Measurements from ENCODE around the gene SFRP4.

SFRP4 gene

DNA sequence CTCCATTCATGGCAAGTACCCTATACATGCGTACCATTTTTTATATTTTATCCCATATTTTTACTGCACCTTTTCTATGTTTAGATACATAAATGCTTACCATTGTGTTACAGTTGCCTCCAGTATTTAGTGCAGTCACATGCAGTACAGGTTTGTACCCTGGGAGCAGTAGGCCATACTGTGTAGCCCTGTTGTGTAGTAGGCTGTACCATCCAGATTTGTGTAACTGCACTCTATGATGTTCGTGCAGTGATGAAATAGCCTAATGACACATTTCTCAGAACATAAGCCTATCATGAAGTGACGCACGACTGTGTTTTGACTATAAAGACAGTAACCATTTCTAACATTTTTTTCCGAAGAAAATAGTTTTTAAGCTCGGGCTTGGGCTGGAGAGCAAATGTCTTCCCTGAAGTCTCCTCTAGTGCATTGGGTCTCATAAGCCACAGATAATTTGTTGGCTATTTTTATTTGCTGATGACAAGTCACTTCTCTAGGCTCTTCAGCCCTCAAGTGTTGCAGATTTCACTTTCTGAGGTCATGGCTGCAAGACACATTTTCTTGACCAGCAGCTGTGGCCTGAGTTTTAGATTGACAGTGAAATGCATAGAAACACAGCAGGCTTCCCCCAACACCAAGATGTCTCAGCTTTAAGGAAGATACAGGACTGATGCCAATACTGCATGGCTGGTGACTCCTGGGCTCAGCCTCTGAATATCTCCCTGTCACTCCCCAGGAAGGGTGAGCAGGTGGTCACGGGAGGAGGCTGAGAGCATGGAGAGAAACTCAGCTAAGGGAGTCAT, 30.7 kb upstream of the SFRP4 start:
- FAIRE-seq (no peak), DNase-seq (ENCODE audit: insufficient read length, low spot score) (no peak)
- TF ChIP-seq POLR2A (IDR thresholded peaks at IDR 0.05; ENCODE audit: low read depth, low read length): no peak
- no peak for TF ChIP-seq TAF1 (IDR thresholded peaks at IDR 0.05; ENCODE audit: low read depth, low read length)
- no peak for TF ChIP-seq POU2F2 (IDR thresholded peaks at IDR 0.05; ENCODE audit: low read depth, low read length)
- TF ChIP-seq PAX5 (IDR thresholded peaks at IDR 0.05; ENCODE audit: insufficient read depth, low read length, severe bottlenecking): no peak
- TF ChIP-seq SPI1 (IDR thresholded peaks at IDR 0.05; ENCODE audit: low read depth, low read length): no peak
- TF ChIP-seq POLR2AphosphoS5 (IDR thresholded peaks at IDR 0.05; ENCODE audit: low read depth, low read length): no peak

DNA sequence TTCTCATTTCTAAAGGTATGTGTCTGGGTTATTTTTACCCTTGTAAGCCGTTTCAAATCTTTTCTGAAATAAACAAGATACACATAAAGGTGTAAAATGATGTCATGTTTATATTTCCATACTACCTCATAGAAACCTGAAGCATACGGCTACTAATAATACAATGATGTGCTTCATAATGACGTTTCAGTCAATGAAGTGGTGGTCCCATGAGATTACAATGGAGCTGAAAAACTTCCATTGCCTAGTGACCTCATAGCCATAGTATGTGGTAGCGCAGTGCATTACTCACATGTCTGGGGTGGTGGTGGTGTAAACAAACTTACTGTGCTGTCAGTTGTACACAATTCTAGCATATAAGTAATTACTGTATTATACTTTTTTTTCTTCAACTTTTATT, 28.7 kb upstream of the SFRP4 start:
- no peak for TF ChIP-seq POLR2A (IDR thresholded peaks at IDR 0.05; ENCODE audit: low read depth, low read length)
- no peak for TF ChIP-seq POU2F2 (IDR thresholded peaks at IDR 0.05; ENCODE audit: low read depth, low read length)
- FAIRE-seq: no peak
- DNase-seq (ENCODE audit: insufficient read length, low spot score): no peak

DNA sequence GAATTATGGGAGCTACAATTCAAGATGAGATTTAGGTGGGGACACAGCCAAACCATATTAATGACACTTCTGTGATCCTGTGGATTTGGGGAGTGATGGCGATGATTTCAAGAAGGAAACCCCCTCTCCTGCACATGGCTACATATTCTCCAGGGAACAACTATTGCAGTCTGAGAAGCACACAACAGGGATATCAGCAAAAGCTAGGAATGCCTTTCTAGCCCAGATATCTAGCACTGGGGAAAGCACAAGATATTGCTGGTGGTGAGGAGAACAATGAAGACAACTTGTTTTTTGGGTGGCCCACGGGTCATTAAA, 28.1 kb upstream of the SFRP4 start:
- no peak for FAIRE-seq
- TF ChIP-seq POLR2A (IDR thresholded peaks at IDR 0.05; ENCODE audit: low read depth, low read length) (no peak), TAF1 (IDR thresholded peaks at IDR 0.05; ENCODE audit: low read depth, low read length) (no peak), POU2F2 (IDR thresholded peaks at IDR 0.05; ENCODE audit: low read depth, low read length) (no peak), SPI1 (IDR thresholded peaks at IDR 0.05; ENCODE audit: low read depth, low read length) (no peak), POLR2AphosphoS5 (IDR thresholded peaks at IDR 0.05; ENCODE audit: low read depth, low read length) (no peak), PAX5 (IDR thresholded peaks at IDR 0.05; ENCODE audit: insufficient read depth, low read length, severe bottlenecking) (no peak)
- DNase-seq (ENCODE audit: insufficient read length, low spot score): no peak

DNA sequence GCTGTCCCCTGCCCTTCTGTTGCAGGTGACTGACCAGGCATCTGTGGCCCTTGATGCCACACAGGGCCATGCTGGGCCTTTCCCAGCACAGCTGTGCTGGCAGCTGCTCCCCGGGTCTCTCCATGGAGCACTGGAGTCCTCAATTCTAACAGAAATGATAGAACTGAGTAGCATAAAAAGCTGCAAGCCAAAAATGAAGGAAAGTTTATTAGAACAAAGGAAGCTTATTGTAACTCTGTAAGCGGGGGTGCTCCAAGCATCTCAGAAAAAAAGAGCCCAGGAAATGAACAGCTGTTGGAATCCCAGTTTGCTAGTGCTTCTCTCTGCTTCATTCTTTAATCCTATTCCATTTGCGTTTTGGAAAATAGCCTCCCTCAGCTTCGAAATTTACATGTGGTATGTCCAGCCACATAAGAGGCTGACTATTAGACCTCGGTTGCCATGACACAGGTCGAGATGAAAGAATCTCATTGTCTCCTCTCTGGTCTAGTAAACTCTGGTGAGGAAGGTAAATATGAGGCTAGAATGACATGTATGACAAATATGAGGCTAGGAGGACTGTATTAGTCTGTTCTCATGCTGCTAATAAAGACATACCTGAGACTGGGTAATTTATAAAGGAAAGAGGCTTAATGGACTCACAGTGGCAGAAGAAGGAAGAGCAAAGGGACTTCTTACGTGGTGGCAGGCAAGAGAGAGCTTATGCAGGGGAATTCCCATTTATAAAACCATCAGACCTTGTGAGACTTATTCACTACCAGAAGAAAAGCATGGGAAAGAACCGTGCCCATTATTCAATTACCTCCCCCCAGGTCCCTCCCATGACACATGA, 27.5 kb upstream of the SFRP4 start:
- no peak for FAIRE-seq
- TF ChIP-seq POLR2A (IDR thresholded peaks at IDR 0.05; ENCODE audit: low read depth, low read length) (no peak), SPI1 (IDR thresholded peaks at IDR 0.05; ENCODE audit: low read depth, low read length) (no peak), POLR2AphosphoS5 (IDR thresholded peaks at IDR 0.05; ENCODE audit: low read depth, low read length) (no peak), POU2F2 (IDR thresholded peaks at IDR 0.05; ENCODE audit: low read depth, low read length) (no peak), PAX5 (IDR thresholded peaks at IDR 0.05; ENCODE audit: insufficient read depth, low read length, severe bottlenecking) (no peak), TAF1 (IDR thresholded peaks at IDR 0.05; ENCODE audit: low read depth, low read length) (no peak)
- no peak for DNase-seq (ENCODE audit: insufficient read length, low spot score)

DNA sequence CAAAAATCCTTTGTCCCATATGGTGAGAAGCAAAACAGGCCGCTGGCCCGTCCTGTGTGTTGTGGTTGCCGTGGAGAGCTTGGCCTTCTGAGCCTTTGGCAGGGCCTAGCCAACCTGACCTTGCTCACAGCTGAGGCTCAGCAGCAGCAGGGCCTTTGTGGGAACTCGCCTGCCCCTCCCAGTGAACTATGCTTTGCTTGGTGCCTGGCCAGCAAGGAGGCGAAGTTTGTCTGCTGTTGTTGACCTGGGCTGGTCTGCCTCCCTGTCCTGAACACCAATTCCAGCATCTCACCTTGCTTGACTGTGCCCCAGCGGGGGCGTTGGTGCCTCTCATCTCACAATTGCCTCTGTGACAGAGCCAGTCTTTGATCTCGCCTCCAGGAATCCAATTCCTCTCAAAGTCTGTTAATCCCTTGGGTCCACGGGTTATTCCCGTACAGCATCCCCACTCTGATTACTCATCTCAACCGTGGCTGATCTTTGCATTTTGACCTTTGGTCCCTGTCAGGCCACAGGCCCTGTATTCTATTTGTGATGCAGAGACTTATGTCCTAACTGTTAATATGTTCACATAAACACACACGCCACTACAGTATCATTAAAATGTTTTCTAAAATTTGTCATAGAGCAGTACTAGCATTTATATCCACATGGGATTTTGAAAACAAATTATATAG, 26.5 kb upstream of the SFRP4 start:
- FAIRE-seq (no peak), DNase-seq (ENCODE audit: insufficient read length, low spot score) (no peak)
- no peak for TF ChIP-seq SPI1 (IDR thresholded peaks at IDR 0.05; ENCODE audit: low read depth, low read length)
- TF ChIP-seq POLR2AphosphoS5 (IDR thresholded peaks at IDR 0.05; ENCODE audit: low read depth, low read length): no peak
- no peak for TF ChIP-seq POLR2A (IDR thresholded peaks at IDR 0.05; ENCODE audit: low read depth, low read length)
- no peak for TF ChIP-seq POU2F2 (IDR thresholded peaks at IDR 0.05; ENCODE audit: low read depth, low read length)
- TF ChIP-seq PAX5 (IDR thresholded peaks at IDR 0.05; ENCODE audit: insufficient read depth, low read length, severe bottlenecking): no peak

DNA sequence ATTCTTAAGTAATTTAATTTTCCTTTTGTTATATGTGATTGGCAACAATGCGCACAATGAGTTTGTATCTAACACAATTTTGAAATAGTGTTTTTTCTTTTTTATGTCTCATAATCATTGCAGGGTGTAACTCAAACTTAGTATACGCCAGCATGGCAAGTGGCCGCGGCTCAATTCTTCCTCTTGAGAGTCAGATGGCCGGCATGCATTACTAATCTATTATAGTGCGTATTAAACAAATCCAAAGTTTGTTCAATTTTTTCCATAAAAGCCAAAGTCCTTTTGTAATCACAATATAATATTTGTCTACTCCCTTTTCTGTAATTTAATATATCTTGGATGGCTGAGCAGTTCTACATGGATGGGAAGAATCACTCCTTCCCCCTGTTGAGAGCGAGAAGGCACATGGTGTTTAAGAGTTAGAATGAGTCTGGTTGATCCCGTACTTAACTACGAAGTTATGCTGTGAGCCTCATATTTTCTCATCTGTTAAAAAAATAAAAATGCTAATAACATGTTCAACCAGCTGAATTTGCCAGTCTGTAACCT, 16.5 kb upstream of the SFRP4 start:
- DNase-seq (ENCODE audit: insufficient read length, low spot score) (no peak), FAIRE-seq (no peak)
- no peak for TF ChIP-seq POLR2AphosphoS5 (IDR thresholded peaks at IDR 0.05; ENCODE audit: low read depth, low read length)
- no peak for TF ChIP-seq TAF1 (IDR thresholded peaks at IDR 0.05; ENCODE audit: low read depth, low read length)
- TF ChIP-seq POLR2A (IDR thresholded peaks at IDR 0.05; ENCODE audit: low read depth, low read length): no peak
- no peak for TF ChIP-seq POU2F2 (IDR thresholded peaks at IDR 0.05; ENCODE audit: low read depth, low read length)
- TF ChIP-seq SPI1 (IDR thresholded peaks at IDR 0.05; ENCODE audit: low read depth, low read length): no peak
- TF ChIP-seq PAX5 (IDR thresholded peaks at IDR 0.05; ENCODE audit: insufficient read depth, low read length, severe bottlenecking): no peak

DNA sequence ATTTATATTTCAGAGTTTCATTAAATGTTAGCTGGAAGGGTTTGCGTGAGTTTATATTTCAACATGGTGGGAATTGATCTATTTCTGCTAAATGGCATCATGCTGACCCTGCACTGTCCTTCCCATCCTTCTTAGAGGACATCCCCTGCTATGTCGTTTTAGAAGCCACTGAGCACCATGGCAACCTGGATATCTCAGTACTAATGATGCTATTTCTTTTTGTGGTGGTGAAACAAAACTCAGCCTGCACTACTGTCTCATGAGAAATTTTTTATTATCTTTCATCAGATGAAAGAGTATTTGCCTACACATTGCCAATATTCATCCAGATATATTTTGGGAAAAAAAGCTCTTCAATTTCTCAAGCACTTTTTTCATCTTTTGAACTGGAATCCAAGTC, 15.9 kb upstream of the SFRP4 start:
- DNase-seq (ENCODE audit: insufficient read length, low spot score) (no peak), FAIRE-seq (no peak)
- TF ChIP-seq PAX5 (IDR thresholded peaks at IDR 0.05; ENCODE audit: insufficient read depth, low read length, severe bottlenecking) (no peak), TAF1 (IDR thresholded peaks at IDR 0.05; ENCODE audit: low read depth, low read length) (no peak), POLR2AphosphoS5 (IDR thresholded peaks at IDR 0.05; ENCODE audit: low read depth, low read length) (no peak), POU2F2 (IDR thresholded peaks at IDR 0.05; ENCODE audit: low read depth, low read length) (no peak), SPI1 (IDR thresholded peaks at IDR 0.05; ENCODE audit: low read depth, low read length) (no peak), POLR2A (IDR thresholded peaks at IDR 0.05; ENCODE audit: low read depth, low read length) (no peak)

DNA sequence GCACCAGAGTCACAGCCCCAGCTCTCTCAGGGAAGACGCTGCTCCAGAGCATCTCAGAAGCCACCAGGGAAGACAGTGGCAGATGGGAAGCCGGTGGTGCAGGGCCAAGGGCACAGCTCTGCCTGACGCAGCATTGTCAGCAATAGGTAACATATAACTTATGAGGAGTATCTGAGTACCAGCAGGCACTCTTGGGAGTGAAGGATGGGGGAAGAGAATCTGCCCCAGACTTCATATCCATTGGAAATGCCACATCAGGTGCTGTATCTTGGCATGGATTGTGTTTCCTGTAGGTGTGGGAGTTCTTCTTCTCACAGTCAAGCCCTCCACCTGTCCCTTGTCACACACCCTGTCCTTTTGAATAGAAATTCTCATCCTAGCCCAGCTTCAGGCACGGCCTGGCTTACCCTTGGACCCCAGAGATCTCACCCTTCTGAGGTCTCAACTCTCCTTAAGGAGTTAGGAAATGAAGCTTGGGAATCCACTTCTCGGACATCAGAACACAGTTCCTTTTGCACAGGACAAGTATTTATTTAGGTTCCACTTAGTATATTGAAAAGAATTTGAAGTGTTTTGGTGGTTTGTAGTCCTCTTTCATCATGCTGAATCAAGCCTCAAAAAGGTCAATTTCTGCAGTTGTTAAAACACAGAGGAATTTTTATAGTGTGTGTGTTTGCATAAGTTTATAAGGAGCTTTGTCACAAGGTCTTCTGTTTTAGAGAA, 13.8 kb upstream of the SFRP4 start:
- DNase-seq (ENCODE audit: insufficient read length, low spot score) (no peak), FAIRE-seq (no peak)
- TF ChIP-seq POLR2A (IDR thresholded peaks at IDR 0.05; ENCODE audit: low read depth, low read length) (no peak), POU2F2 (IDR thresholded peaks at IDR 0.05; ENCODE audit: low read depth, low read length) (no peak), POLR2AphosphoS5 (IDR thresholded peaks at IDR 0.05; ENCODE audit: low read depth, low read length) (no peak), TAF1 (IDR thresholded peaks at IDR 0.05; ENCODE audit: low read depth, low read length) (no peak), PAX5 (IDR thresholded peaks at IDR 0.05; ENCODE audit: insufficient read depth, low read length, severe bottlenecking) (no peak), SPI1 (IDR thresholded peaks at IDR 0.05; ENCODE audit: low read depth, low read length) (no peak)

Data from GM12891 (cell line).